Measurements from ENCODE around the gene KLK11.

DNA sequence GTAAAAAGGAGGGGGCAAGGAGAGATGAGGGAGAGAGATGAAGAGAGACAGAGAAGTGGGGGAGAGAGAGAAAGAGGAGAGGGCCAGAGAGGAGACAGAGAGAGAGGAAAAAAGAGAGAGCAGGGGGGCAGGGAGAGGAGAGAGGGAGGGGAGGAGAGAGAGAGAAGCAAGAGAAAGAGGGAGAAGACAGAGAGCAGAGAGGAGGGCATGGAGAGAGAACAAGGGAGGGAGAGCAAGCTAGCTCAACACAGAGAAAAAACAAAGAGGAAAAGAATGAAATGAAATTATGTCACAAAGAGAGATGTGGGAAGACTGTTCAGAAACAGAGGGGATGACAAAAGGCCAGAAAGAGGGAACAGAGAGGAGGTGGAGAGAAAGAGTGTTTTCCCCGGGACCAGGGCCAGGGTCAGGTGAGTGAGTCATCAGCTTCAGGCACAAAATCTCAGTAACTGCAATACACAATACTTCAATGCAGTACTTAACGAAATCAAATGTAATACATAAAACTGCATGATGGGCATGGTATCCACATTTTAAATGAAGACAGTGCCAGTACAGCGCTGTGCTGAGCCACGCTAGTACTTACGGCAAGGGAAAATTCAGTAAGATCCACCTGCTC is 47.5 kb downstream of the KLK11 start:
- TF ChIP-seq, protein P1, sequence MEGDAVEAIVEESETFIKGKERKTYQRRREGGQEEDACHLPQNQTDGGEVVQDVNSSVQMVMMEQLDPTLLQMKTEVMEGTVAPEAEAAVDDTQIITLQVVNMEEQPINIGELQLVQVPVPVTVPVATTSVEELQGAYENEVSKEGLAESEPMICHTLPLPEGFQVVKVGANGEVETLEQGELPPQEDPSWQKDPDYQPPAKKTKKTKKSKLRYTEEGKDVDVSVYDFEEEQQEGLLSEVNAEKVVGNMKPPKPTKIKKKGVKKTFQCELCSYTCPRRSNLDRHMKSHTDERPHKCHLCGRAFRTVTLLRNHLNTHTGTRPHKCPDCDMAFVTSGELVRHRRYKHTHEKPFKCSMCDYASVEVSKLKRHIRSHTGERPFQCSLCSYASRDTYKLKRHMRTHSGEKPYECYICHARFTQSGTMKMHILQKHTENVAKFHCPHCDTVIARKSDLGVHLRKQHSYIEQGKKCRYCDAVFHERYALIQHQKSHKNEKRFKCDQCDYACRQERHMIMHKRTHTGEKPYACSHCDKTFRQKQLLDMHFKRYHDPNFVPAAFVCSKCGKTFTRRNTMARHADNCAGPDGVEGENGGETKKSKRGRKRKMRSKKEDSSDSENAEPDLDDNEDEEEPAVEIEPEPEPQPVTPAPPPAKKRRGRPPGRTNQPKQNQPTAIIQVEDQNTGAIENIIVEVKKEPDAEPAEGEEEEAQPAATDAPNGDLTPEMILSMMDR (IDR thresholded peaks at IDR 0.05) = no peak
- no peak for TF ChIP-seq POLR2A (IDR thresholded peaks at IDR 0.05)
- TF ChIP-seq EP300 (IDR thresholded peaks at IDR 0.05) = no peak
- no peak for TF ChIP-seq POLR2AphosphoS5 (IDR thresholded peaks at IDR 0.05)

Data from upper lobe of left lung (tissue), 4 donors.